GM13977 (cell line): ENCODE data around the gene IL1B.

Experiments
- DNase-seq: peaks from one replicate; pipeline ENCODE4 v3.0.0; 2012; ENCODE audit warnings: low spot score
- in situ Hi-C: fragments of 300-500 bp; cut with MboI; formaldehyde crosslinking; loops from one replicate; pipeline ENCODE4 v1.12.0; 2022; ENCODE audit warnings: low sequenced_read_pairs, low pct_unique_long_range_greater_than_20kb, mixed read lengths, inconsistent platforms; ENCODE audit not compliant: unreplicated experiment
- TF ChIP-seq, protein P1 (sequence below): IDR thresholded peaks from 2 replicates; pipeline ENCODE4 v1.5.1; 2012; ENCODE audit warnings: mild to moderate bottlenecking, control low read depth; ENCODE audit not compliant: insufficient read depth; ENCODE audit errors: extremely low read depth, missing control alignments

Gene IL1B

GRCh38 chr2:112811276-112811831 is 25.2 kb downstream of the IL1B start:
- DNase-seq: no peak
- in situ Hi-C loops: no loop called here
- TF ChIP-seq, protein P1, sequence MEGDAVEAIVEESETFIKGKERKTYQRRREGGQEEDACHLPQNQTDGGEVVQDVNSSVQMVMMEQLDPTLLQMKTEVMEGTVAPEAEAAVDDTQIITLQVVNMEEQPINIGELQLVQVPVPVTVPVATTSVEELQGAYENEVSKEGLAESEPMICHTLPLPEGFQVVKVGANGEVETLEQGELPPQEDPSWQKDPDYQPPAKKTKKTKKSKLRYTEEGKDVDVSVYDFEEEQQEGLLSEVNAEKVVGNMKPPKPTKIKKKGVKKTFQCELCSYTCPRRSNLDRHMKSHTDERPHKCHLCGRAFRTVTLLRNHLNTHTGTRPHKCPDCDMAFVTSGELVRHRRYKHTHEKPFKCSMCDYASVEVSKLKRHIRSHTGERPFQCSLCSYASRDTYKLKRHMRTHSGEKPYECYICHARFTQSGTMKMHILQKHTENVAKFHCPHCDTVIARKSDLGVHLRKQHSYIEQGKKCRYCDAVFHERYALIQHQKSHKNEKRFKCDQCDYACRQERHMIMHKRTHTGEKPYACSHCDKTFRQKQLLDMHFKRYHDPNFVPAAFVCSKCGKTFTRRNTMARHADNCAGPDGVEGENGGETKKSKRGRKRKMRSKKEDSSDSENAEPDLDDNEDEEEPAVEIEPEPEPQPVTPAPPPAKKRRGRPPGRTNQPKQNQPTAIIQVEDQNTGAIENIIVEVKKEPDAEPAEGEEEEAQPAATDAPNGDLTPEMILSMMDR: no peak

DNA sequence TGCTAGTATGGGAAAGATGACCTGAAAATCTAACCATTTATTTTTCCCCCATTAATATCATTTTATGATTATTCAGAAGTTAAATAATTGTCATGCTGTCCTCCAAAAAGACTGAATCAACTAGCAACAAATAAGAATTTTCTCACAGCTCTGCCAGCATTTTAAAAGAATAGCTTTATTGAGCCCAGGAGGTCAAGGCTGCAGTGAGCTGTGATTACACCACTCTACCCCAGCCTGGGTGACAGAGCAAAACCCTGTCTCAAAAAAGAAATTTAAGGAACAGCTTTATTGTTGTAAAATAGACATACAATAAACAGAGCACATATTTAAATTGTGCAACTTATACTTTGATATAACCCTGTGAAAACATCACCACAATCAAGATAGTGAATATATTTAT is 27.5 kb downstream of the IL1B start:
- in situ Hi-C loops: no loop called here
- no peak for DNase-seq
- TF ChIP-seq, protein P1: no peak

- DNase-seq: no peak
- in situ Hi-C loops: no loop called here
- TF ChIP-seq, protein P1: no peak
Measured at GRCh38 chr2:112807233-112807807, 29.3 kb downstream of the IL1B start.

- DNase-seq: peak; percentile 33
- TF ChIP-seq, protein P1: no peak
- in situ Hi-C loops: no loop called here
Measured at GRCh38 chr2:112805542-112805941, 31.0 kb downstream of the IL1B start.

GRCh38 chr2:112803691-112804521 is 32.7 kb downstream of the IL1B start:
- DNase-seq: peak; percentile 38
- TF ChIP-seq, protein P1: no peak
- in situ Hi-C loops: no loop called here

GRCh38 chr2:112800881-112801583 is 35.5 kb downstream of the IL1B start:
- in situ Hi-C loops: no loop called here
- TF ChIP-seq, protein P1: no peak

More at GRCh38 chr2:112800881-112801583, 35.5 kb downstream of the IL1B start:
- no peak for DNase-seq
